Chondrocyte (in vitro differentiated cells): Measurements from ENCODE around the gene RASGRP3. TPM values are rescaled to one million over a fixed set of nuclear protein-coding genes. Genes with fewer than 3 reads are reported as not detected.
"Not testable (repeated sequence)": the region's sequence is repeated elsewhere in the genome, so short reads cannot be mapped to it uniquely, and the experiment has no call there.

ENCODE experiments used
- DNase-seq: peaks from one replicate; pipeline ENCODE4 v3.0.0; 2021; ENCODE audit warnings: mixed read lengths, low spot score
- H3K27ac Mint-ChIP-seq: one replicate; pipeline ENCODE4 v1.8.0; 2021; ENCODE audit warnings: mild to moderate bottlenecking, moderate library complexity, mixed read lengths; ENCODE audit not compliant: unreplicated experiment
- H3K27me3 Mint-ChIP-seq: 2 replicates; pipeline ENCODE4 v1.8.0; 2021; ENCODE audit warnings: low read depth, mixed read lengths
- H3K36me3 Mint-ChIP-seq: 2 replicates; pipeline ENCODE4 v1.8.0; 2021; ENCODE audit warnings: low read depth, mixed read lengths
- H3K4me1 Mint-ChIP-seq: 2 replicates; pipeline ENCODE4 v1.8.0; 2021; ENCODE audit warnings: low read depth, mild to moderate bottlenecking, mixed read lengths
- H3K4me3 Mint-ChIP-seq: one replicate; pipeline ENCODE4 v1.8.0; 2021; ENCODE audit warnings: mild to moderate bottlenecking, moderate library complexity, mixed read lengths; ENCODE audit not compliant: unreplicated experiment
- H3K9me3 Mint-ChIP-seq: 2 replicates; pipeline ENCODE4 v1.8.0; 2021; ENCODE audit warnings: low read depth, mixed read lengths
- CTCF ChIP-seq: fragments of 200-600 bp; sonication (generic); IDR thresholded peaks from 2 replicates; pipeline ENCODE4 v1.5.0; 2021; ENCODE audit warnings: antibody characterized with exemption, mild to moderate bottlenecking, moderate library complexity
- total RNA-seq: library from RNA; stranded (reverse); gene quantifications from 3 replicates; pipeline ENCODE4 v1.2.1, GENCODE V29; 2021

RASGRP3 gene
- total RNA-seq, 1 donor from 2014 or later: 3.0 TPM

GRCh38 chr2:33457556-33458247, 18.7 kb upstream of the RASGRP3 start:
- Mint-ChIP-seq H3K4me3 (no peak overlapping the region), H3K4me1 (peaks cover 24% of the 10 kb centered on the region), H3K36me3 (peaks cover 2% of the 10 kb centered on the region), H3K27me3 (no peaks in the 10 kb centered on the region), H3K9me3 (peaks cover 13% of the 10 kb centered on the region), H3K27ac (peak overlapping the region; percentile 54)
- no peak for TF ChIP-seq CTCF
- DNase-seq: no peak

GRCh38 chr2:33458248-33458819, 18.1 kb upstream of the RASGRP3 start:
- TF ChIP-seq CTCF: no peak
- H3K27me3 Mint-ChIP-seq: no peaks in the 10 kb centered on the region
- peaks cover 7% of the 10 kb centered on the region for H3K9me3 Mint-ChIP-seq
- no peak for DNase-seq
- peaks cover 30% of the 10 kb centered on the region for H3K4me1 Mint-ChIP-seq
- no peak overlapping the region for H3K4me3 Mint-ChIP-seq
- H3K36me3 Mint-ChIP-seq: peaks cover 2% of the 10 kb centered on the region
- peak overlapping the region; percentile 54 for H3K27ac Mint-ChIP-seq

GRCh38 chr2:33459745-33460144, 16.7 kb upstream of the RASGRP3 start:
- Mint-ChIP-seq H3K27me3 (no peaks in the 10 kb centered on the region), H3K4me3 (no peak overlapping the region), H3K36me3 (no peaks in the 10 kb centered on the region), H3K4me1 (peaks cover 30% of the 10 kb centered on the region), H3K27ac (no peak overlapping the region), H3K9me3 (no peaks in the 10 kb centered on the region)
- DNase-seq: no peak
- no peak for TF ChIP-seq CTCF

GRCh38 chr2:33462512-33462911, 13.9 kb upstream of the RASGRP3 start:
- peaks cover 29% of the 10 kb centered on the region for H3K4me1 Mint-ChIP-seq
- H3K36me3 Mint-ChIP-seq, H3K9me3 Mint-ChIP-seq, H3K27me3 Mint-ChIP-seq, H3K4me3 Mint-ChIP-seq, DNase-seq: not testable (repeated sequence)
- TF ChIP-seq CTCF: peak; percentile 6
- peak overlapping the region; percentile 80 for H3K27ac Mint-ChIP-seq

GRCh38 chr2:33467413-33467812, 9.0 kb upstream of the RASGRP3 start:
- H3K27ac Mint-ChIP-seq: no peak overlapping the region
- no peaks in the 10 kb centered on the region for H3K9me3 Mint-ChIP-seq
- H3K4me1 Mint-ChIP-seq: peaks cover 9% of the 10 kb centered on the region
- H3K36me3 Mint-ChIP-seq: no peaks in the 10 kb centered on the region
- TF ChIP-seq CTCF: no peak
- H3K27me3 Mint-ChIP-seq: no peaks in the 10 kb centered on the region
- no peak overlapping the region for H3K4me3 Mint-ChIP-seq
- no peak for DNase-seq
